GM18858 (cell line): ENCODE data around the gene UBA7.
A peak's percentile ranks its signal among the peaks of the same experiment; 100 is the strongest.
"Not testable (repeated sequence)": the region's sequence is repeated elsewhere in the genome, so short reads cannot be mapped to it uniquely, and the experiment has no call there.

Experiments
- ATAC-seq: cut with Tn5 transposase; IDR thresholded peaks from one replicate; pipeline ENCODE4 v1.9.1; 2021; ENCODE audit not compliant: unreplicated experiment

UBA7 gene

GRCh38 chr3:49785565-49786356, 28.0 kb downstream of the UBA7 start:
- peak; percentile 23 for ATAC-seq

- ATAC-seq, result not testable (repeated sequence)
These were observed 31.5 kb downstream of the UBA7 start for GRCh38 chr3:49782277-49782676.

- no peak for ATAC-seq
These were observed 32.1 kb downstream of the UBA7 start for GRCh38 chr3:49781415-49782199.

GRCh38 chr3:49780975-49781365, 32.8 kb downstream of the UBA7 start:
- ATAC-seq, result not testable (repeated sequence)

GRCh38 chr3:49780080-49780974, 33.4 kb downstream of the UBA7 start:
- ATAC-seq, result no peak

- no peak for ATAC-seq
These were observed 34.2 kb downstream of the UBA7 start for GRCh38 chr3:49779358-49780079.

- ATAC-seq, result not testable (repeated sequence)
These were observed 37.7 kb downstream of the UBA7 start for GRCh38 chr3:49776101-49776500.

- ATAC-seq, result no peak
These were observed 38.2 kb downstream of the UBA7 start for GRCh38 chr3:49775538-49775937.

- no peak for ATAC-seq
These were observed 41.0 kb downstream of the UBA7 start for GRCh38 chr3:49772703-49773102.

- no peak for ATAC-seq
These were observed 42.3 kb downstream of the UBA7 start for GRCh38 chr3:49771340-49771938.

GRCh38 chr3:49769926-49770325, 43.8 kb downstream of the UBA7 start:
- ATAC-seq, result no peak

- ATAC-seq, result no peak
These were observed 44.4 kb downstream of the UBA7 start for GRCh38 chr3:49769286-49769915.

GRCh38 chr3:49763981-49764380, 49.8 kb downstream of the UBA7 start:
- ATAC-seq, result no peak

GRCh38 chr3:49761661-49762060, 52.1 kb downstream of the UBA7 start:
- ATAC-seq, result no peak

GRCh38 chr3:49759226-49759625, 54.5 kb downstream of the UBA7 start:
- ATAC-seq, result no peak

GRCh38 chr3:49757197-49757596, 56.6 kb downstream of the UBA7 start:
- no peak for ATAC-seq

- no peak for ATAC-seq
These were observed 57.7 kb downstream of the UBA7 start for GRCh38 chr3:49756036-49756435.
